Measurements from ENCODE around the gene GRIN2A.

GRCh38 chr16:10172848-10173655 is 9.2 kb downstream of the GRIN2A start:
- no peak for TF ChIP-seq CTCF (IDR thresholded peaks at IDR 0.05)
- TF ChIP-seq POLR2A (IDR thresholded peaks at IDR 0.05) = no peak

Data from Peyer's patch (tissue), 4 donors.